Measurements from ENCODE around the gene TMEM175.

The TMEM175 gene

GRCh38 chr4:900073-900472 lies 32.2 kb upstream of the TMEM175 start:
- no peak for DNase-seq

DNA sequence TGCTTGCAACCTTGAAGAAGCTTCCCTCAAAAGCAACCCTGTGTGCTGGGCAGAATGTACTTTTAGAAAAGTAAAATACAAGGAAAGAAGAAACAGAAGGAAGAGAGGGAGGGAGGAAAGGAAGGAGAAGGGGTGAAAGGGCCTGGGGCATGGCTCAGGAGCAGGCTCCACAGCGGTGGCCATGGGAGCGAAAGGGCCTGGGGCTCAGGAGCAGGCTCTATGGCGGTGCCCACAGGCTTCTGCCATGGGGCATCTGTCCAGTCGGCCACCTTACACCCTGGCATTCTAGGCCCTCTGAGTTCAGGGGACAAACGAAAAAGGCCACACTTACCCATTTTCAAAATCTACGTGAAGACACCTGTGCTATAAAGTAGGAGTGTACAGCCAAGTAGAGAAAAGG lies 31.5 kb upstream of the TMEM175 start:
- DNase-seq = no peak

GRCh38 chr4:901192-901910 lies 30.9 kb upstream of the TMEM175 start:
- no peak for DNase-seq

DNA sequence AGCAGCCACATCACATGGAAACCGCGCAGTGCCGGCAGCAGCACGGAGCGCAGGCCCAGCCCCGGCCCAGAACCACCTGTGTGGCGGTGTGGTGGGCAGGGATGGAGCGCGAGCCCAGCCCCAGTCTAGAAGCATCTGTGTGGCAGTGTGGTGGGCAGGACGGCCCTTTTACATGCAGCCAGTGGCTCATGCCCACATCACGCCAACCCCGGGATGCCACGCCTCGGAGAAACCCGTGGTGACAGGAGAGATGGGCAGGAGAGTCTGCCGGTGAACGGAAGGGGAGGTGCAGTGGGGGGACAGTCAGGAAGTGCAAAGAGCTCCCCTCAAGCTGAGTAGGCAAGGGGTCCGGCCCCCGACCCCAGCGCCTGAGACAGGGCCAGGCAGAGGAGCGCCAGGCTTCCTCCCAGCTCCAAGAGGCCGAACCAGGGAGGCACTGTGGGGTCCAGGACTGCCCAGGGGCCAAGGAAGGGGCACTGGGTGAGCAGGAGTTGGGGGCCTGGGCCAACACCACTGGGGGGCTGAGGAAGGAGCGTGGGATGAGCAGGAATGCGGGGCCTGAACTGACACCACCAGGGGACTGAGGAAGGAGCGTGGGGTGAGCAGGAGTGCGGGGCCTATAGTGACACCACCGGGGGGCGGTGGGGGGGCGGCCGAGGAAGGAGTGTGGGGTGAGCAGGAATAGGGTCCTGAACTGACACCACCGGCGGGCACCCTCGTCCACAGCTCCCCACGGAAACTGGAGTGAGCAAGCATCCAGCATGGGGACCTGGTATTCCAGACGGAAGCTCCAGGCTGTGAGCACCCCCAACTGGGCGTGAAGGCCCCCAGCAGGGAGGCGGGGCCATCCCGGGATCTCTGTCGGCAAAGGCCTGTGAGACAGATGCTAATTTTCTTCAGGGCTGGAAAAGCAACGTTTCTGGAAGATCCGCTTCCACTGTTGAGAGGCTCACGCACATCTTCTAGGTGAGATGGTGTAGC lies 28.9 kb upstream of the TMEM175 start:
- DNase-seq = no peak

- DNase-seq = no peak
Measured at GRCh38 chr4:905485-906338, 26.5 kb upstream of the TMEM175 start.

GRCh38 chr4:906339-907102 lies 25.7 kb upstream of the TMEM175 start:
- DNase-seq = no peak

GRCh38 chr4:907103-907400 lies 25.2 kb upstream of the TMEM175 start:
- DNase-seq = no peak

- no peak for DNase-seq
Measured at GRCh38 chr4:907691-908425, 24.4 kb upstream of the TMEM175 start.

GRCh38 chr4:909131-909571 lies 23.1 kb upstream of the TMEM175 start:
- no peak for DNase-seq

- DNase-seq = no peak
Measured at GRCh38 chr4:909821-910220, 22.4 kb upstream of the TMEM175 start.

- DNase-seq = no peak
Measured at GRCh38 chr4:910366-911091, 21.7 kb upstream of the TMEM175 start.

GRCh38 chr4:911221-911751 lies 21.0 kb upstream of the TMEM175 start:
- DNase-seq = no peak

GRCh38 chr4:911871-912490 lies 20.3 kb upstream of the TMEM175 start:
- no peak for DNase-seq

GRCh38 chr4:912548-913279 lies 19.5 kb upstream of the TMEM175 start:
- DNase-seq = no peak

DNA sequence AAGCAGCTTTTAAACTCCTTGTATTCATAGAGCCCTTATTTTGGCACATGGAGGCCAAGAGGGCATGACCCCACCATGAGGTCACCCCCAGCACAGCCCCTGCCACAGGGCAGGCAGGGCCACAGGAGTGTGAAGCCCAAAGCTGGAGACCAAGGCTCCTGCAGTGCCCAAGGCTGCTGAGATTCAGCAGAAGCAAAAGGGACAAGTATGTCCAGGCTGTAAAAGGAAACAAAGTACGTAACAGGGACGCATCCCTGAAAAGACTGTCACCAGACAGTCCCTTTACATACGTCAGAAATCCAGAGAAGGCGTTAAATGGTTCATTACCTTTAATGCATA lies 19.0 kb upstream of the TMEM175 start:
- DNase-seq = no peak

GRCh38 chr4:914531-914930 lies 17.7 kb upstream of the TMEM175 start:
- DNase-seq = no peak

DNA sequence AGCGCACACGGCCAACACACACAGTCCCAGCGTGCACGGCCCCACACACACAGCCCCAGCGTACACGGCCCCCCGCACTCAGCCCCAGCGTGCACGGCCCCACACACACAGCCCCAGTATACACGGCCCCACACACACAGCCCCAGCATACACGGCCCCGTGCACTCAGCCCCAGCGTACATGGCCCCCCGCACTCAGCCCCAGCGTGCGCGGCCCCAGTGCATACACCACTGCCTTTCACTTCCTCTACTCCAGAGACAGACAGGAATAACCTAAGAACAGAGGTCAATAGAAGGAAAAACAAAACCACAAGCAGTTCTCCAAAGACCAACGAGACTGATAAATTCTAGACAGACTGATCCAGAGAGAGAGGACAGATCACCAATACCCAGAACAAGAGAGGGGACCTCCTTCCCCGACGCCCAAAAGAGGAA lies 17.2 kb upstream of the TMEM175 start:
- no peak for DNase-seq

GRCh38 chr4:915595-915994 lies 16.7 kb upstream of the TMEM175 start:
- no peak for DNase-seq

- no peak for DNase-seq
Measured at GRCh38 chr4:917466-917865, 14.8 kb upstream of the TMEM175 start.

- DNase-seq = no peak
Measured at GRCh38 chr4:917992-918391, 14.3 kb upstream of the TMEM175 start.
